ELR (cell line): ENCODE data around the gene KHDC3L.
A peak's percentile ranks its signal among the peaks of the same experiment; 100 is the strongest.
"Not testable (repeated sequence)": the region's sequence is repeated elsewhere in the genome, so short reads cannot be mapped to it uniquely, and the experiment has no call there.

Experiments
- DNase-seq: peaks from one replicate; pipeline ENCODE4 v3.0.0-alpha.2; 2015; ENCODE audit warnings: low read depth

KHDC3L gene

DNA sequence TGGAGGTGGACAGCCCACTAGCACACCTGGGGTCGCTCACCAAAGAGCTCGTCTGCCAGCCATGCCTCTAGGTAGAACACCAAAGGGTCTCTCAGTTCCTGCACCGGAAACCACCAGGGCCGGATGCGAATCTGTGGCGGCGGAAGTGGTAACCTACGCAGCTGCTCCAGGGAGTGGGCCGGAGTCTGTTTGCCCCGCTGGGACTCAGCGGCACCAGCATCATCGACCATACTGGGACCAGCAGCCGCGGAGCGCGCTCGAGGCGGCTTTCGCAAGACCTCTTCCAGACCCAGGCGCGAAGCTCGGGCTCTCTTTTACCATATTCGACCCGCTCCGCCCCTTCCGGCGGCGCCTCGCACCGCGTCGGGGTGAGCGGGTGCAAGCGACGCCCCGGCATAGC is 7.1 kb downstream of the KHDC3L start, which contains the start of gene OOEP:
TSS of gene OOEP (minus strand) at position 335 of the 400 bp plus-strand sequence. CDS start at position 230, 105 bp downstream.
- no peak for DNase-seq

DNA sequence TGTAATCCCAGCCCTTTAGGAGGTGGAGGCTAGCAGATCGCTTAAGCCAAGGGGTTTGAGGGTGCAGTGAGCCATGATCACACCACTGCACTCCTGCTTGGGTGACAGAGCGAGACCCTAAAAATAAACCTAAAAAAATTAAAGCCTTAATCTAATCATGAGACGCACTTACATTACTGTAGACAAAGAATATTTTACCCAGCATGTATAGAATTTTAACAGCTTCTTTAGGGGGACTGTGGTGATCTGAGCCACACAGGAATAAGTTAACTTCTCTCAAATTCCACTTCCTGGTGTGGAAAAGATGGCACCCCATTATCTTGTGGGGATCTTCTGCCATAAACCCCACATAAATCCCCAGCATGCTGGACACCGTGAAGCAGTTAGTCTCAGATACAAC is 9.5 kb downstream of the KHDC3L start:
- DNase-seq, result no peak

GRCh38 chr6:73372516-73372915 is 10.1 kb downstream of the KHDC3L start:
- no peak for DNase-seq

DNA sequence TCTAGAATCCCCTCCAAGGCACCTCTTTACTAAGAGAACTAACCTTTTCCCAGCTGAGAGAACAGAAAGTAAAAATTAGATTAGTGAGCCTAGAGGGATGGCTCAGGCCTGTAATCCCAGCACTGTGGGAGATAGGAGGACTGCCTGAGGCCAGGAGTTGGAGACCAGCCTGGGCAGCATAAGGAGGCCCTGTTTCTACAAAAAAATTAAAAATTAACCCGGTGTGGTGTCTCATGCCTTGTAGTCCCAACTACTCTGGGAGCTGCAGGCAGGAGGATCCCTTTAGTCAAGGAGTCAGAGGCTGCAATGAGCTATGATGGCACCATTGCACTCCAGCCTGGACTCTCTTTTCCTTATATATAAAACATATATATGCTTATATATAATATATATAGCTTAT is 12.8 kb downstream of the KHDC3L start:
- no peak for DNase-seq

GRCh38 chr6:73377225-73377624 is 14.8 kb downstream of the KHDC3L start:
- no peak for DNase-seq

DNA sequence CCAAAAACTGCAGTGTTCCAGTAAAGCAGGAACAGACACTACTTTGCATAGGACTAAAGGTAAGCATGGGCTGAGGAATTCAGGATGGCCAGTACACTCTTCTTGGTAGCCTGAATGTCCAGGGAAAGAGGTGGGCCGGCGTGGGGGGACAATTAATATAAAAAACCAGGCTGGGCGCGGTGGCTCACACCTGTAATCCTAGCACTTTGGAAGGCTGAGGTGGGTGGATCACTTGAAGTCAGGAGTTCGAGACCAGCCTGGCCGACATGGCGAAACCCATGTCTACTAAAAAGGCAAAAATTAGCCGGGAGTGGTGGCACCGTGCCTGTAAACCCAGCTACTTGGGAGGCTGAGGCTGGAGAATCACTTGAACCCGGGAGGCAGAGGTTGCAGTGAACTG is 19.1 kb downstream of the KHDC3L start:
- not testable (repeated sequence) for DNase-seq

DNA sequence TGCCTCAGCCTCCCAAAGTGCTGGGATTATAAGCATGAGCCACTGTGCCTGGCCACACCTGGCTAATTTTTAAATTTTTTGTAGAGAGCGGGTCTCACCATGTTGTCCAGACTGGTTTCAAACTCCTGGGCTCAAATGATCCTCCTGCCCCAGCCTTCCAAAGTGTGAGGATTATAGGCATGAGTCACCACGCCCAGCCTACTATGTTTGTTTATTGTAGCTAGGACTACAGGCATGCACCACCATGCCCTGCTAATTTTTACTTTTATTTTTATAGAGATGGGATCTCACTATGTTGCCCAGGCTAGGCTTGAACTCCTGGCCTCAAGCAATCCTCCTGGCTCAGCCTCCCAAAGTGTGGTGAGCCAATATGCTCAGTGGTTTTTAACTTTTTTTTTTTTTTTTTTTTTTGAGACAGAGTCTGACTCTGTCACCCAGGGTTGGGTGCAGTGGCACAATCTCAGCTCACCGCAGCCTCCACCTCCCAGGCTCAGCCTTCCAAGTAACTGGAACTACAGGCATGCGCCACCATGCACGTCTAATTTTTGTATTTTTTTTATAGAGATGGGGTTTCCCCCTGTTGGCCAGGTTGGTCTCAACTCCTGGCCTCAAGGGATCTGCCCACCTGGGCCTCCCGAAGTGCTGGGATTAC is 20.1 kb downstream of the KHDC3L start:
- peak; percentile 61 for DNase-seq

GRCh38 chr6:73388433-73388799 is 26.0 kb downstream of the KHDC3L start:
- DNase-seq, result no peak

DNA sequence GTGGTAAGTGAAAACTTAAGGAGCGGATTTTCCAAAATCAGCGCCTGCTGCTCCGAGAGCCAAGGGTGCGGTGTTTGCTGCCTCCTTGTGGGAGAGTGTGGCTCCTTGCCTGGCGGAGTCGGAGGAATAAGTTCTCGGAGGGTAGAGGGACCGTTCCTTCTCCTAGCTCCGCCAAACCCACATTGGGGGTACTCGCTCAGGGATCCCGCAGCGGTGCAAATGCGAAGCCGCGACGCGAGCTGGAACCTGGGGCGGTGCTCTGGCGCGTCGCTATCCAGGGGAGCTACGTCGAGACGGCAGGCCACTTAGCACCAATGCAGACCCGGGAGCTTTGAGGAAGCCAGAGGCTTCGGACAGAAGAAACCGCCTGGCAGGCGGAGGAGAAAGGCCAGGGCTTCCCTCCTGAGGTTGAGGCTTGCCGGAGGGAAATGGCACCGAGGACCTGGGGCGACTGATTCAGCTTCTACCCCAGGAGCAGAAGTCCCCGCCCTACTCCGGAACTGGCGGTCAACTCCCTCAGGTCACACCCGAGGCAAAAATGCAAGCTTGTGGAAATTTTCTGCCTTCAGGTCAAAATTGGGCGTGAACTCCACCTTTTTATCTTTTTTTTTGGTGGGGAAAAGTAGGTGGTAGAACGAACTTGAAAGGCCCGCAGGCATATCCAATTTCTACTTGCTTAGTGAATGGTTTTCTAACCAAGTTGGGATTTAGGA is 26.5 kb downstream of the KHDC3L start:
- DNase-seq, result peak; percentile 87

- DNase-seq, result no peak
Measured at GRCh38 chr6:73389854-73390253, 27.4 kb downstream of the KHDC3L start.

DNA sequence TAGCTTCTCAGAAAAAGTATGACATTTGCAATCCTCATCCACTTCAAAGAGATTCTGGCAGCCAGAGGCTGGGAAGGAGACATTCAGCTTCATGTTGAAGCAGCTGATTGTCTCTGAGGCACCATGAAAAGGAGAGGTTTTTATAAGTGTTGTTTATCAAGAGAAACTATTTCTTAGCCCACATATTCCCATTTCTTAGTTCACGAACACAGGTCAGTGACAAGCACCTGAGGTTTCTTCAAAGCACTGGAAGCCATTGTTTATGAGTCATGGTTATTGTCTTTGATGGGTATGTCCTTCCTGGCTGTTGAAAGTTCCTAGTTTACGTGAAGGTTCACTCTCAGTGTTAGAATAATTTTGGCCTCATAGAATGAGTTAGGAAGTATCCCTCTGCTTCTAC is 29.2 kb downstream of the KHDC3L start:
- DNase-seq, result no peak

DNA sequence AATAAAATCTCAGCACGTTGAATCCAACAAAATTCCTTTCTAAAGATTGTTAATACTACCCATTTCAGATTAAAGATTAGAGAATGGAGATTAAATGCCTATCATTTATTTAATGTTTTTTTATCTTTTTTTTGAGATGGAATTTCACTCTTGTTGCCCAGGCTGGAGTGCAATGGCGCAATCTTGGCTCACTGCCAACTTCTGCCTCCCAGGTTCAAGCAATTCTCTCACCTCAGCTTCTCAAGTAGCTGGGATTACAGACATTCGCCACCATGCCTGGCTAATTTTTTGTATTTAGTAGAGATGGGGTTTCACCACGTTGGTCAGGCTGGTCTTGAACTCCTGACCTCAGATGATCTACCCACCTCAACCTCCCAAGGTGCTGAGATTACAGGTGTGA is 29.7 kb downstream of the KHDC3L start:
- not testable (repeated sequence) for DNase-seq

DNA sequence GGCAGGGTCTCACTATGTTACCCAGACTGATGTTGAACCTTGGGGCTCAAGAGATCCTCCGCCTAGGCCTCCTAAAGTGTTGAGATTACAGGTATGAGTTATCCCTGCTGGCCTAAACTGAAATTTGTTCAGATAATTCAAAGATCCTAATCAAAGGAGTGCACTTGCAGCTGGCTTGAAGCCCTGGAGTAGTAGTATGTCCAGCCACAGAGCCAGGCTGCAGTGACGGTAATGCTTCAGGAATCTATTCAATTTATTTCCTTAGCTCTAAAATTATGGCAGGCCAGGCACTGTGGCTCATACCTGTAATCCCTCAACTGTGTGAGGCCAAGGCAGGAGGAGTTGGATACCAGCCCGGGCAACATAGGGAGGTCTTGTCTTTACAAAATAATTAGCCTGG is 30.8 kb downstream of the KHDC3L start:
- DNase-seq, result peak; percentile 22

GRCh38 chr6:73394577-73395354 is 32.3 kb downstream of the KHDC3L start, which contains the start of gene DDX43:
Gene DDX43, plus strand, starts transcription at chr6:73394828. Its CDS starts 78 bp downstream, at chr6:73394906.
- no peak for DNase-seq

- DNase-seq, result no peak
Measured at GRCh38 chr6:73395875-73396274, 33.4 kb downstream of the KHDC3L start.

DNA sequence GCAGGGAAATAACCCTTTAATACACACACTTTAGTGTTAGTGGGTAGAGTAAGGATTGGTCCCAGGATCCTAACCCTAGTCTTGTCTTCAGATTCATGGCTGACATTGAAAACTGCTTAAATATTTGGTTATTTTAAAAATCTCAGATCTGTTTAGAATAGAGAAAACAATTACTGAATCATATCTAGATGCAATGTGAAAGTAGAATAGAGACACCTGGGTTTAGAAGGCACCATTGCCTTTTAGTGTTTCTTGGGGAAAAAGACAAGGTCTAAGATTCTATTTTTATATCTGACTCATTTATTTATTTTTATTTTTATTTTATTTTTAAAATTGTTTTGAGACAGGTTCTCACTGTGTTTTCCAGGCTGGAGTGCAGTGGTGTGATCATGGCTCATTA is 38.2 kb downstream of the KHDC3L start:
- no peak for DNase-seq

- DNase-seq, result peak; percentile 22
Measured at GRCh38 chr6:73409395-73409794, 46.9 kb downstream of the KHDC3L start.

DNA sequence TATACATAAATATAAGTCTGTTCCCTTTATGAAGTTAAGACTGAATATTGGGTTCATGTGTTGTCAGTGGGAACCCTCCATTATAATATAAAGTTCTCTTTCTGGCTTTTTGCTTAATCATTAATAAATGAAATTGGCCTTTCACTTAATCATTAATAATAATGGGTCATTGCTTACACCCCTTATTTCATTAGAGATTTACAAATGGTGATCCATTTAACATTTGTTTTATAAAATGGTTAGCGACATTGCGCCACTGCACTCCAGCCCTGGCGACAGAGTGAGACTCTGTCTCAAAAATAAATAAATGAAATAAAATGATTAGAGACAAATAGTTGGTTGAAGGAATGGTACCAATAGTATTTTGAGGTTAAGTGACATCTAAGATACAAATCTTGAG is 50.6 kb downstream of the KHDC3L start:
- DNase-seq, result no peak
